ENCODE data around the gene SPATA31E1.

DNA sequence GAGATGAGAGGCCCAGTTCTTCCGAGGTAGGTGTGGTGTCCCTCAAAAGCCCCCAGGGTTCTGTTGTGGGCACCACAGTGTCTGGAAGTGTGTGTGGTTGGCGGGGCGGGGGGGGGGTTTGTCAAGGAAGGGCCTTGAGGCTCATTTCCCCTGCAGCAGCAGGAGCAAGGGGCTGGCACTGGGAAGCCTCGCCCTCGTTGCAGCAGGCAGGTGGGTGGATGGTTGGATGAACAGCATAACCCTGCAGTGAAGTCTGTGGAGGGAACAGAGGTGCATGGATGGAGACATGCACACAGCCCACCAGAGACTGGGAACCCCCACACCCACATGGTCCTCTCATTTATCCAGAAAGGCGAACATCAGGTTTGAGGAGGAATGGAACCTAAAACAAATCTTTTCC is 2.0 kb upstream of the SPATA31E1 start:
- TF ChIP-seq, protein P1, sequence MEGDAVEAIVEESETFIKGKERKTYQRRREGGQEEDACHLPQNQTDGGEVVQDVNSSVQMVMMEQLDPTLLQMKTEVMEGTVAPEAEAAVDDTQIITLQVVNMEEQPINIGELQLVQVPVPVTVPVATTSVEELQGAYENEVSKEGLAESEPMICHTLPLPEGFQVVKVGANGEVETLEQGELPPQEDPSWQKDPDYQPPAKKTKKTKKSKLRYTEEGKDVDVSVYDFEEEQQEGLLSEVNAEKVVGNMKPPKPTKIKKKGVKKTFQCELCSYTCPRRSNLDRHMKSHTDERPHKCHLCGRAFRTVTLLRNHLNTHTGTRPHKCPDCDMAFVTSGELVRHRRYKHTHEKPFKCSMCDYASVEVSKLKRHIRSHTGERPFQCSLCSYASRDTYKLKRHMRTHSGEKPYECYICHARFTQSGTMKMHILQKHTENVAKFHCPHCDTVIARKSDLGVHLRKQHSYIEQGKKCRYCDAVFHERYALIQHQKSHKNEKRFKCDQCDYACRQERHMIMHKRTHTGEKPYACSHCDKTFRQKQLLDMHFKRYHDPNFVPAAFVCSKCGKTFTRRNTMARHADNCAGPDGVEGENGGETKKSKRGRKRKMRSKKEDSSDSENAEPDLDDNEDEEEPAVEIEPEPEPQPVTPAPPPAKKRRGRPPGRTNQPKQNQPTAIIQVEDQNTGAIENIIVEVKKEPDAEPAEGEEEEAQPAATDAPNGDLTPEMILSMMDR (conservative IDR thresholded peaks at IDR 0.05; ENCODE audit: low read depth, low read length): no peak
- no peak for TF ChIP-seq EZH2 (IDR thresholded peaks at IDR 0.05; ENCODE audit: borderline replicate concordance, low read depth, low read length, poor library complexity, severe bottlenecking)

Measured in A673 (cell line).